ENCODE measurements around the gene RUNX2.

DNA sequence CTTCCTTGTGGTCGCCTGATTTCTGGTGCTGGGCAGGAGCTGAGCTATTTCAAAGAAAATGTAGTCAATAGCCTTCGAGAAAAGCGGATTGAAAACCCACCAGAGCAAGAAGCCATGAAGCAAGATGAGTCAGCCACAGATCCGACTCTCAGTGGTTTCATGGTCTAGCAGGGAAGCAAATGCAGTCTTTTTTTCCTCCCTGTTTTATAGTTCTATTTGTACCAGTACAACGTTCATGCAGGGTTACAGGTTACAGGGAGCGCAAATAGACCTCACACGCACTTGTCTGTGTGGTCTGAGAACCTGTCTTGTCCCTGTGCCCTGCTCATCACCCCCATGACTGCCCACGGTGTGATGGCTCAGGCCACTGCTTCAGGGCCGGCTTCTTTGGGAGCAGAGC lies 359.4 kb downstream of the RUNX2 start:
- TF ChIP-seq CTCF (IDR thresholded peaks at IDR 0.05; ENCODE audit: low read depth, low read length, missing input control) (no peak), MAX (IDR thresholded peaks at IDR 0.05) (no peak), YY1 (IDR thresholded peaks at IDR 0.05) (no peak), ATF3 (IDR thresholded peaks at IDR 0.05) (no peak), EGR1 (IDR thresholded peaks at IDR 0.05; ENCODE audit: low read depth in 2 of 2) (no peak), JUND (IDR thresholded peaks at IDR 0.05) (no peak), NR2F2 (IDR thresholded peaks at IDR 0.05) (no peak), RAD21 (IDR thresholded peaks at IDR 0.05) (no peak), HNF4A (conservative IDR thresholded peaks at IDR 0.05) (no peak), TAF1 (conservative IDR thresholded peaks at IDR 0.05) (no peak), RXRA (IDR thresholded peaks at IDR 0.05) (no peak), FOXA2 (IDR thresholded peaks at IDR 0.05) (no peak)
- TF ChIP-seq, protein P1, sequence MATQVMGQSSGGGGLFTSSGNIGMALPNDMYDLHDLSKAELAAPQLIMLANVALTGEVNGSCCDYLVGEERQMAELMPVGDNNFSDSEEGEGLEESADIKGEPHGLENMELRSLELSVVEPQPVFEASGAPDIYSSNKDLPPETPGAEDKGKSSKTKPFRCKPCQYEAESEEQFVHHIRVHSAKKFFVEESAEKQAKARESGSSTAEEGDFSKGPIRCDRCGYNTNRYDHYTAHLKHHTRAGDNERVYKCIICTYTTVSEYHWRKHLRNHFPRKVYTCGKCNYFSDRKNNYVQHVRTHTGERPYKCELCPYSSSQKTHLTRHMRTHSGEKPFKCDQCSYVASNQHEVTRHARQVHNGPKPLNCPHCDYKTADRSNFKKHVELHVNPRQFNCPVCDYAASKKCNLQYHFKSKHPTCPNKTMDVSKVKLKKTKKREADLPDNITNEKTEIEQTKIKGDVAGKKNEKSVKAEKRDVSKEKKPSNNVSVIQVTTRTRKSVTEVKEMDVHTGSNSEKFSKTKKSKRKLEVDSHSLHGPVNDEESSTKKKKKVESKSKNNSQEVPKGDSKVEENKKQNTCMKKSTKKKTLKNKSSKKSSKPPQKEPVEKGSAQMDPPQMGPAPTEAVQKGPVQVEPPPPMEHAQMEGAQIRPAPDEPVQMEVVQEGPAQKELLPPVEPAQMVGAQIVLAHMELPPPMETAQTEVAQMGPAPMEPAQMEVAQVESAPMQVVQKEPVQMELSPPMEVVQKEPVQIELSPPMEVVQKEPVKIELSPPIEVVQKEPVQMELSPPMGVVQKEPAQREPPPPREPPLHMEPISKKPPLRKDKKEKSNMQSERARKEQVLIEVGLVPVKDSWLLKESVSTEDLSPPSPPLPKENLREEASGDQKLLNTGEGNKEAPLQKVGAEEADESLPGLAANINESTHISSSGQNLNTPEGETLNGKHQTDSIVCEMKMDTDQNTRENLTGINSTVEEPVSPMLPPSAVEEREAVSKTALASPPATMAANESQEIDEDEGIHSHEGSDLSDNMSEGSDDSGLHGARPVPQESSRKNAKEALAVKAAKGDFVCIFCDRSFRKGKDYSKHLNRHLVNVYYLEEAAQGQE (IDR thresholded peaks at IDR 0.05), result no peak

All from liver (tissue), 3 donors.